Mucosa of stomach (tissue), 1 donor: Measurements from ENCODE around the gene HSF2BP.

ENCODE experiments used
- H3K27me3 ChIP-seq: one replicate; pipeline ENCODE4 v1.7.0; 2013; ENCODE audit warnings: mild to moderate bottlenecking, low read length; ENCODE audit not compliant: control insufficient read depth, insufficient read depth
- H3K36me3 ChIP-seq: one replicate; pipeline ENCODE4 v1.7.0; 2013; ENCODE audit warnings: low read length; ENCODE audit not compliant: control insufficient read depth, insufficient read depth
- H3K4me1 ChIP-seq: one replicate; pipeline ENCODE4 v1.7.0; 2013; ENCODE audit warnings: mild to moderate bottlenecking, low read length; ENCODE audit not compliant: control insufficient read depth, insufficient read depth
- H3K4me3 ChIP-seq: one replicate; pipeline ENCODE4 v1.7.0; 2013; ENCODE audit warnings: low read length
- H3K9ac ChIP-seq: one replicate; pipeline ENCODE4 v1.7.0; 2013; ENCODE audit warnings: mild to moderate bottlenecking, low read length, moderate library complexity
- H3K9me3 ChIP-seq: one replicate; pipeline ENCODE4 v1.7.0; 2013; ENCODE audit warnings: mild to moderate bottlenecking, low read length, moderate library complexity; ENCODE audit not compliant: control insufficient read depth
- donor health status: Pancreatic carcinoma.

HSF2BP gene

DNA sequence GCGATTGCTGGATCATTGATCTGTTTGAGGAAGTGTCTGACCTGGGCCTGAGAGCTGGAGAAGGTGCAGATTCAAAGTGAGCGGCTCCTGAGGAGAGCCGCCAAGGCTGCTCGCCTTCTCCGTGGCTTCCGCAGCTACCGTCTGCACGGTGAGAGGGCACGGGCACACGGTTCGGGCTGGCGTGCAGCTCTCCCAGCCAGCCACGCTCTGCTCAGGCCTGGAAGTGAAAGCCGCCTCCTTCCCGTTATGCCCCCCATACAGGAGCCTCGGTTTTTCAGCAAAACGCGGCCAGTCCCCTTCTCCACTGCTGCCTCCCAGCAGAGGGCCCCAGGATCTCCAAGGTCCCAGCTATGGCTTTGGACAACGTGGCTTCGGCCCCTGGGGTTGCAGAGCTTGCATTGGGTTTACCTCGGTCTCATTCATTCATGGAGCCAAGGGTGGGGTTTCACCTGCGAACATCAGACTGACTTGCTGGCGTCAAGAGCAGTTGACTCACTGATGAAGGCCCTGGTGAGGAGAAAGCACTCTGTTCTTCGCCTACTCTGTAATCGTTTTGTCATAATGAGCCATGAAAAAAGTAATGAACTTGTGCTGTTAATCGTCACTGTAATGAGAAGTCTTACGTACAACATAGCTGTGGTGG lies 35.3 kb upstream of the HSF2BP start:
- Histone ChIP-seq H3K9ac (no peak overlapping the region), H3K36me3 (peaks cover 8% of the 10 kb centered on the region), H3K9me3 (no peaks in the 10 kb centered on the region), H3K4me1 (no peaks in the 10 kb centered on the region), H3K4me3 (no peak overlapping the region), H3K27me3 (no peaks in the 10 kb centered on the region)

DNA sequence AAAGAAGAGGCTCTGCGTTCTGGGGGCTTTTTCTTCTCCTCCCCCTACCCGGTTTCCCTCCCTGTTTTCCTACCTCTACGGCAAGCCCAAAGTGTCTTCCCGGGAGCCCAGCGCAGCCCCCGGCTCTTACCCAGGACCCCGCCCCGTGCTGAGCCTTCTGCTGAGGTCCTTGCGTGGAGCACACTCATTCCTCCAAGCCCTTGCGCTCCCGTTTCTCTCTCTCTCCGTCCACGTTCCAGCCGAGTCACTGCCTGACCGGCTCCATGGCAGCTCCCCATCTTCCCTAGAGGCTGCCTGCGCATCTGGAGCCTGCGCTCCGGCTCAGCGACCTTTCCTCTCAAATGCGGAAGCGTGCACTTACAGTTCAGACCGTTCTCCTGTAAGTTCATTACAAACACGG lies 34.7 kb upstream of the HSF2BP start:
- no peaks in the 10 kb centered on the region for H3K4me1 ChIP-seq
- H3K36me3 ChIP-seq, result peaks cover 8% of the 10 kb centered on the region
- no peaks in the 10 kb centered on the region for H3K9me3 ChIP-seq
- no peaks in the 10 kb centered on the region for H3K27me3 ChIP-seq
- no peak overlapping the region for H3K4me3 ChIP-seq
- no peak overlapping the region for H3K9ac ChIP-seq

DNA sequence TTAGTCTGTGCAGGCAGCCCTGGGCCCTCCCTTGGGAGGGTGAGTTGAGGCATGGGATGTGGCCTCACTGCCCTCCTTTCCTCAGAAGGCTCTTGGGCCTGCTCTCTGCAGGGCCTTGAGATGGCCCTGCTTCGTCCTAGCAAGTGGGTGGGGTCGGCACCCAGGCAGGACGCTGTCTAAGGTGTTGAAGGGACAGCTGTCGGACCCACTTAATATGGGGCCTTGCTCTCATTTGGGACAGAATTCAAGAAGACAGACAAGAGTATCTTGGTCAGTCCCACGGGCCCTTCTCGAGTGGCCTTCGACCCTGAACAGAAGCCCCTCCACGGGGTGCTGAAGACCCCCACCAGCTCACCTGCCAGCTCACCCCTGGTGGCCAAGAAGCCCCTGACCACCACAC lies 33.7 kb upstream of the HSF2BP start:
- Histone ChIP-seq H3K9me3 (no peaks in the 10 kb centered on the region), H3K27me3 (no peaks in the 10 kb centered on the region), H3K4me1 (no peaks in the 10 kb centered on the region), H3K9ac (no peak overlapping the region), H3K36me3 (peaks cover 8% of the 10 kb centered on the region), H3K4me3 (no peak overlapping the region)

DNA sequence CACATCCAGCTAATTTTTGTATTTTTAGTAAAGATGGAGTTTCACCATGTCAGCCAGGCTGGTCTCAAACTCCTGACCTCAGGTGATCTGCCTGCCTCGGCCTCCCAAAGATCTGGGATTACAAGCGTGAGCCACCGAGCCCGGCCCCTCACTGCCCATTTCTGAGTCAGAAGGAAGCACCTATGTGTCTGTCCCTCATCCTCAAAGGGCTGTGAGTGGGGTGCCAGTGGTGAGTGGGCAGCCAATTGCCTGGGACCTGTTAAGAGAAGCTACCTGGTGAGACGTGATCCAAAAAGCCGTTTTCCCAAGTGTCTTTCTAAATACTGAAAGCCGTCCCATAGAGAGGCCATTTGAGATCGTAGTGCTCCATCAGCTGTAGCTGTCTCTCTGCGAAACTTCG lies 32.5 kb upstream of the HSF2BP start:
- H3K4me3 ChIP-seq, result no peak overlapping the region
- H3K4me1 ChIP-seq, result no peaks in the 10 kb centered on the region
- no peaks in the 10 kb centered on the region for H3K9me3 ChIP-seq
- H3K27me3 ChIP-seq, result no peaks in the 10 kb centered on the region
- no peak overlapping the region for H3K9ac ChIP-seq
- H3K36me3 ChIP-seq, result peaks cover 8% of the 10 kb centered on the region

DNA sequence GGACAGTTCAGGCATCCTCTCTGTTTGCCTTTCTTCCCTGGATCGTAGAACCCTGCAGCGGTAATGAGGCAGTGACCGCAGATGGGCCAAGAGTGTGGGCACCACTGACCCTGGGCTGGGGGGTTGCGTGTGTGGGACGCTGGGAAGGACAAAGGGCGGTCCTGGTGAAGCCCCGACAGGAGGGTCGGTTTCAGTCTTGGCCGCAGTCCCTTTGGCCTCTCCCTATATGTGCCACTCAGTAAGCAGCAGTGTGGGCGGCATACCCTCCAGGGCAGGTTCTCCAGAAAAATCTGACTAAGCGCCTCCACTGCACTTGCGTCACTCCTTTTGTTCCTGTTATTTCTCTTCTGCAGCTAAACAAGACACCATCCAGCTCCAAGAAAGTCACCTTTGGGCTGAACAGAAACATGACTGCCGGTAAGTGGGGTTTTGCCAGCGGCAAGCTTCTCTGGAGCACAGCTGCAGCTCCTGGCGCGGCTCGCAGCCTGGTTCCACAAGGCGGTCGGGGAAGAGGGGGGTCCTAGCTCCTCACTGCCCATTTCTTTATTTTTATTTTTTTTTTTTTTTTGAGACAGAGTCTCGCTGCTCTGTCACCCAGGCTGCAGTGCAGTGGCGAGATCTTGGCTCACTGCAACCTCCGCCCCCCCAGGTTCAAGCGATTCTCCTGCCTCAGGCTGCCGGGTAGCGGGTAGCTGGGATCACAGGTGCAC lies 32.0 kb upstream of the HSF2BP start:
- peaks cover 8% of the 10 kb centered on the region for H3K36me3 ChIP-seq
- no peaks in the 10 kb centered on the region for H3K4me1 ChIP-seq
- H3K9me3 ChIP-seq, result no peaks in the 10 kb centered on the region
- H3K4me3 ChIP-seq, result no peak overlapping the region
- H3K27me3 ChIP-seq, result no peaks in the 10 kb centered on the region
- no peak overlapping the region for H3K9ac ChIP-seq

DNA sequence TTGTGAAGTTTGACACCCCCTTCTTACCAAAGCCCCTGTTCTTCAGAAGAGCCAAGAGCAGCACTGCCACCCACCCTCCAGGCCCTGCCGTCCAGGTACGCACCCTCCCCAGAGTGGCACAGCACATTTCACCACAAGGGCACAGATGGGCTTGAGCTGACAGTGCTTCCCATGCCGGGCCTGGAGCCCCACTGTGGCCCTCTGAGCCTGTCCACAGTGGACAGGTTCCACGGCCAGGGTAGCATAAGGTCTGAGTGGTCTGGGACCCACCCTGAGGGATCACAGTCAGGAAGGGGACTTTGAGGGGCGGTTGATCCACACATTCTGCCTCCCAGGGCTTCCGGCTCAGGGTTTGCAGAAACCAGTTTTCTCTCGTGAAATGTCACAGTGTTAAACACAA lies 31.1 kb upstream of the HSF2BP start:
- no peaks in the 10 kb centered on the region for H3K27me3 ChIP-seq
- no peaks in the 10 kb centered on the region for H3K4me1 ChIP-seq
- no peaks in the 10 kb centered on the region for H3K9me3 ChIP-seq
- no peak overlapping the region for H3K4me3 ChIP-seq
- peaks cover 8% of the 10 kb centered on the region for H3K36me3 ChIP-seq
- H3K9ac ChIP-seq, result no peak overlapping the region

DNA sequence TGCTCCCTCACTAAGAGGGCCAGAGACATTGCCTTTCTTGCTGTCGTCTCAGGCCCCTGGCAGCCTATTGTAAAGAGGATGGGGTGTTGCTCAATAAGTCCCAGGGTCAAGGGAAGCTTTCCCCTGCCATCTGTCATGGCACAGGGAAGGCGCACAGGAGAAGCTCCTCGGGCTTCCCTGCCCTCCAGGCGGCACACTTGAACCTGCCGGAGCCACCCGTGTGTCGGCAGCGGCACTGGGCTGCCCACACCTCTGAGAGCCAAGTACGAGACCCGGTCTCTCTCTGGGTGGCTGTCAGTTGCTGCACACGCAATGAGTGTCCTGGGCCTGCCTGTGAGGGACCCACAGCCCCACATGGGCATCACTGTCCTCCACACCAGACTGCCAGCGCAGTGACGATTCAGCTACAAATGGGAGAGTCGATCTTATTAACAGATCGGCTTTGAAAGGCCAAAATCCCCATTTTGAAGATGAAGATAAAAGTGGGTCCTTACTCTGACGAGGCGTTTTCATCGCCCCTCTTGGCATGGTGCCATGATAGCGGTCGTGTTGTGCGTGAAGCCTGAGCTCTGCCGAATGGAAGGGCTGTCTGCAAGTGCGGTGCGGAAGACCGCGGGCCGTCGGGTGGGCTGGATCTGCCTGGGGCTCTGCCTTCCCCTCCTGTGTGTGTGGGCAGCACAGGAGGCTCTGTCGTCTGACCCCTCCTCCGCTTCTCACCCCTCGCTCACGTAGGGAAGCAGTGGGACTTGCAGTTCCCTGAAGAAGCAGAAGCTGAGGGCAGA lies 30.5 kb upstream of the HSF2BP start:
- no peaks in the 10 kb centered on the region for H3K27me3 ChIP-seq
- H3K36me3 ChIP-seq, result peaks cover 8% of the 10 kb centered on the region
- H3K9me3 ChIP-seq, result no peaks in the 10 kb centered on the region
- no peak overlapping the region for H3K9ac ChIP-seq
- no peaks in the 10 kb centered on the region for H3K4me1 ChIP-seq
- H3K4me3 ChIP-seq, result no peak overlapping the region

DNA sequence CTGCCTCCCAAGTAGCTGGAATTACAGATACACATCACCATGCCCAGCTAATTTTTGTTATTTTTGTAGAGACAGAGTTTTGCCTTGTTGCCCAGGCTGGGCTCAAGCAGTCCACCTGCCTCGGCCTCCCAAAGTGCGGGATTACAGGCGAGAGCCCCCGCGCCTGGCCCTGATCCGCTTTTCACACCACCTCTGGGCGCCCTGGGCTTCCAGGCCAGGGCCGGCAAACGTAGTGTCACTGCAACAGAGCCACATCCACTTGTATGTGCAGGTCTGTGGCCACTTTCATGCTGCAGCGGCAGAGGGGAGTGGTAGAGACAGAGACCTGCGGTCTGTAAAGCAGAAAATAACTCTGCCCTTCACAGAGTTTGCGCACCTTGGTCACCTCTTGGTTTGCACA lies 29.6 kb upstream of the HSF2BP start:
- Histone ChIP-seq H3K36me3 (peaks cover 8% of the 10 kb centered on the region), H3K9me3 (no peaks in the 10 kb centered on the region), H3K9ac (no peak overlapping the region), H3K4me1 (no peaks in the 10 kb centered on the region), H3K4me3 (no peak overlapping the region), H3K27me3 (no peaks in the 10 kb centered on the region)

DNA sequence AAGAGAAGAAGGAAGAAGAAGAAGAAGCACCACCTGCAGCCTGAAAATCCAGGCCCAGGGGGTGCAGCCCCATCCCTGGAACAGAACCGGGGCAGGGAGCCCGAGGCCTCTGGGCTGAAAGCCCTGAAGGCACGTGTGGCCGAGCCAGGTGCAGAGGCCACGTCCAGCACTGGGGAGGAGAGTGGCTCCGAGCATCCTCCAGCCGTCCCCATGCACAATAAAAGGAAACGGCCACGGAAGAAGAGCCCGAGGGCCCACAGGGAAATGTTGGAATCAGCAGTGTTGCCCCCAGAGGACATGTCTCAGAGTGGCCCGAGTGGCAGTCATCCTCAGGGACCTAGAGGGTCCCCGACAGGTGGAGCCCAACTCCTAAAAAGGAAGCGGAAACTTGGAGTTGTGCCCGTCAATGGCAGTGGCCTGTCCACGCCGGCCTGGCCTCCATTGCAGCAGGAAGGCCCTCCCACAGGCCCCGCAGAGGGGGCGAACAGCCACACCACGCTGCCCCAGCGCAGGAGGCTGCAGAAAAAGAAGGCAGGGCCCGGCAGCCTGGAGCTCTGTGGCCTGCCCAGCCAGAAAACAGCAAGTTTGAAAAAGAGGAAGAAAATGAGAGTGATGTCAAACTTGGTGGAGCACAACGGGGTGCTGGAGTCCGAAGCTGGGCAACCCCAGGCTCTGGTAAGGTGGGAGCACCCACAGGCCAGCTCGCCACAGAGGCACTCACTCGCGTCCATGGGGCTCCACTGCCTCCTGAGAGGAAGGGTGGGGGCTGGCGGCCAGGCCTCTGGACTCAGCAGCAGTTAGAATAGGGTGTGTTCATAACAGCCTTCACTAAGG lies 28.5 kb upstream of the HSF2BP start:
- Histone ChIP-seq H3K4me3 (no peak overlapping the region), H3K36me3 (peaks cover 8% of the 10 kb centered on the region), H3K4me1 (no peaks in the 10 kb centered on the region)

DNA sequence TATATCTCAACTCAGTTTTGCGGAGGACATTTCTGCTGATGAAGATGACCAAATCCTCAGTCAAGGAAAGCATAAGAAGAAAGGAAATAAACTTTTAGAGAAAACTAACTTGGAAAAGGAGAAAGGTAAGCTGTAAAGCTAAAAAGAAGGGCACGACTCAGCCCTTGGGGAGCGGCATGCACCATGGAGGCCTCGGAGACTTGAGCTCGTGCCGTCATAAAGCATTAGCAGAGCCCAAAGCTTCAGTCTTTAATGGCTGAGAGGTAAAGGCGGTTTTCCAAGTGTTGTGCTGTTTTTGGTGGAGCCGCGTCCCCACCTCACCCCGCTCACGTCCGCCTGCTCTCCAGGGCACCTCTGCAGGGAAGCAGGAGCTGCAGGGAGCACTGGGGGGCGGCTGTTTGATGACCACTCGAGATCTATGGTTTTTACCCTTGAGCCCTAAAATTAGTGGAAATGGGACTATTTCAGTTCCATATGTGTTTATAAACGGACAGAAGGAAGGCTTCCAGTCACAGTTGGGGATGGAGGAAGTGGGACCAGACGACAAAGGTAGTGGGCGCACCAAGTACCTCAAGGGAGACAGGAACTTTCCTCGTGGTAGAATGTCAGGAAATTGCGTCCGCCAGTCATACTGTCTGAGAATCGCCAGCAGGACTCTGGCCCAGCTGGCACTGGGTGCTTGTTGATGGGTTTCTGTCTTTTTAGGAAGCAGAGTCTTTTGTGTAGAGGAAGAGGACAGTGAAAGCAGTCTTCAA lies 27.7 kb upstream of the HSF2BP start:
- Histone ChIP-seq H3K4me1 (no peaks in the 10 kb centered on the region), H3K36me3 (peaks cover 8% of the 10 kb centered on the region), H3K4me3 (no peak overlapping the region)

More for the DNA sequence above, 28.5 kb upstream of the HSF2BP start:
- H3K9ac ChIP-seq, result no peak overlapping the region
- no peaks in the 10 kb centered on the region for H3K27me3 ChIP-seq
- no peaks in the 10 kb centered on the region for H3K9me3 ChIP-seq

DNA sequence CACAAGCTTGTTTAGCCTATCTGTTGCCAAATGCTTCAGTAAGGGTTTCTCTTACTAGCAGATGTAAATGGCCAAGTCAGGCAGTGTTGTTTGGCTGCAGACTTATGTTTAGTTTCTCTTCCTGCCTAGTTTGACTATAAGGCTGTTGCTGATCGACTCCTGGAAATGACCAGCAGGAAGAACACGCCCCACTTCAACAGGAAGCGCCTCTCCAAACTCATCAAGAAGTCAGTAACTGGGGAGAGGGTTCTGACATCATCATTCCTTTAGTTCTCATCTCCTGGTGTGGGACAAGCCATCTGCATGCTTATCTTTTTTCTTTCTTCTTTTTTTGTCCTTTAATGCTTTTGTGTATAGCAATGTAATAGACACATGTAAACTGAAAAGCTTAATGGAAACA lies 25.1 kb upstream of the HSF2BP start:
- Histone ChIP-seq H3K36me3 (no peaks in the 10 kb centered on the region), H3K9me3 (no peaks in the 10 kb centered on the region), H3K27me3 (no peaks in the 10 kb centered on the region), H3K9ac (no peak overlapping the region), H3K4me3 (no peak overlapping the region), H3K4me1 (no peaks in the 10 kb centered on the region)

More for the DNA sequence above, 27.7 kb upstream of the HSF2BP start:
- no peak overlapping the region for H3K9ac ChIP-seq
- no peaks in the 10 kb centered on the region for H3K27me3 ChIP-seq
- no peaks in the 10 kb centered on the region for H3K9me3 ChIP-seq
